Adrenal gland (tissue), 5 donors: ENCODE results near the gene KCNMA1.

Experiments used
- POLR2A ChIP-seq, 2 donors: fragments of 450-650 bp; IDR thresholded peaks; one replicate each; pipeline ENCODE4 v1.6.1; 2017; ENCODE audit warnings: antibody characterized with exemption in 2 of 2, mild to moderate bottlenecking in 2 of 2, moderate library complexity in 1 of 2
- TF ChIP-seq, protein P1 (sequence below), 6 experiments: fragments of 450-650 bp in 4 of 6; fragments of 200-600 bp in 2 of 6; sonication (generic) in 1 of 6; IDR thresholded peaks; 1 replicate in 5 of 6; 2 replicates in 1 of 6; pipeline versions ENCODE4 v1.5.1 to v1.8.0; 2016 to 2021; ENCODE audit warnings: antibody characterized with exemption in 6 of 6, mild to moderate bottlenecking in 2 of 6, moderate library complexity in 1 of 6
- donor health status: DM: no; HTN: no; CAD: no.

DNA sequence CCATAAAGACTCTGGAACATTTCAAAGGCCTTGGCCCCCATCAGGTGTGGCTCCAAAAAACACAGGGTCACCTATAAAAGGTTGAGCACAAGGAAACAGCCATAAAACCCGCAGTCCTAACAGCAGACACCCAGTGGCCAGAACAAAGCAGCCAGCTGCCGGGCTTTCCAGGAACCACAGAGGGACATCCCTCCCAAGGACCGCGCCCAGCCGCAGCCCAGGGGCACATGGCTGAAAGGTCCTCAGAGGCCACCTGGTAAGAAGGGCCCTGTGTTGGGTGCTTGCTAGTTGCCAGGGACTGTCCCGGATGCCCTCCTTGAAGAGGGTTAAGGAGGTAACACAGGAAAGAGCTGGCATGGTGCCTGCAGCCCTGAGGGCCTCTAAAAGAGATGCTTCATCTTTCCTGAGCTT lies 32.7 kb downstream of the KCNMA1 start:
- no peak for TF ChIP-seq POLR2A (IDR thresholded peaks at IDR 0.05)
- TF ChIP-seq, protein P1, sequence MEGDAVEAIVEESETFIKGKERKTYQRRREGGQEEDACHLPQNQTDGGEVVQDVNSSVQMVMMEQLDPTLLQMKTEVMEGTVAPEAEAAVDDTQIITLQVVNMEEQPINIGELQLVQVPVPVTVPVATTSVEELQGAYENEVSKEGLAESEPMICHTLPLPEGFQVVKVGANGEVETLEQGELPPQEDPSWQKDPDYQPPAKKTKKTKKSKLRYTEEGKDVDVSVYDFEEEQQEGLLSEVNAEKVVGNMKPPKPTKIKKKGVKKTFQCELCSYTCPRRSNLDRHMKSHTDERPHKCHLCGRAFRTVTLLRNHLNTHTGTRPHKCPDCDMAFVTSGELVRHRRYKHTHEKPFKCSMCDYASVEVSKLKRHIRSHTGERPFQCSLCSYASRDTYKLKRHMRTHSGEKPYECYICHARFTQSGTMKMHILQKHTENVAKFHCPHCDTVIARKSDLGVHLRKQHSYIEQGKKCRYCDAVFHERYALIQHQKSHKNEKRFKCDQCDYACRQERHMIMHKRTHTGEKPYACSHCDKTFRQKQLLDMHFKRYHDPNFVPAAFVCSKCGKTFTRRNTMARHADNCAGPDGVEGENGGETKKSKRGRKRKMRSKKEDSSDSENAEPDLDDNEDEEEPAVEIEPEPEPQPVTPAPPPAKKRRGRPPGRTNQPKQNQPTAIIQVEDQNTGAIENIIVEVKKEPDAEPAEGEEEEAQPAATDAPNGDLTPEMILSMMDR (IDR thresholded peaks at IDR 0.05): no peak
